ENCODE results near the gene CCDC87.

Gene CCDC87

GRCh38 chr11:66564538-66564937 is 28.3 kb downstream of the CCDC87 start:
- no peak overlapping the region for H3K4me3 ChIP-seq (ENCODE audit: low read length)
- no peak for DNase-seq (ENCODE audit: low read depth)
- no peak for TF ChIP-seq CTCF (conservative IDR thresholded peaks at IDR 0.05; ENCODE audit: low read depth, low read length)

GRCh38 chr11:66563832-66564231 is 29.0 kb downstream of the CCDC87 start:
- no peak for DNase-seq (ENCODE audit: low read depth)
- H3K4me3 ChIP-seq (ENCODE audit: low read length) = no peak overlapping the region
- no peak for TF ChIP-seq CTCF (conservative IDR thresholded peaks at IDR 0.05; ENCODE audit: low read depth, low read length)

GRCh38 chr11:66562907-66563583 is 29.8 kb downstream of the CCDC87 start:
- TF ChIP-seq CTCF (conservative IDR thresholded peaks at IDR 0.05; ENCODE audit: low read depth, low read length) = no peak
- no peak for DNase-seq (ENCODE audit: low read depth)
- H3K4me3 ChIP-seq (ENCODE audit: low read length) = no peak overlapping the region

- H3K4me3 ChIP-seq (ENCODE audit: low read length) = no peak overlapping the region
- TF ChIP-seq CTCF (conservative IDR thresholded peaks at IDR 0.05; ENCODE audit: low read depth, low read length) = no peak
- DNase-seq (ENCODE audit: low read depth) = no peak
Observed at GRCh38 chr11:66562275-66562674, 30.6 kb downstream of the CCDC87 start.

- no peak for TF ChIP-seq CTCF (conservative IDR thresholded peaks at IDR 0.05; ENCODE audit: low read depth, low read length)
- H3K4me3 ChIP-seq (ENCODE audit: low read length) = no peak overlapping the region
- no peak for DNase-seq (ENCODE audit: low read depth)
Observed at GRCh38 chr11:66561975-66562248, 31.0 kb downstream of the CCDC87 start.

- DNase-seq (ENCODE audit: low read depth) = no peak
- TF ChIP-seq CTCF (conservative IDR thresholded peaks at IDR 0.05; ENCODE audit: low read depth, low read length) = no peak
- no peak overlapping the region for H3K4me3 ChIP-seq (ENCODE audit: low read length)
Observed at GRCh38 chr11:66561178-66561974, 31.5 kb downstream of the CCDC87 start.

Data from retinal pigment epithelial cell (primary cell).